SIG-M5 treated with dmso at 0.1 percent for 504 hours (cell line): ENCODE data around the gene UCP1.
"Not testable (repeated sequence)": the region's sequence is repeated elsewhere in the genome, so short reads cannot be mapped to it uniquely, and the experiment has no call there.

Experiments used
- DNase-seq: peaks from one replicate; lab custom pipeline; 2025; ENCODE audit not compliant: unreplicated experiment; lab: John Stamatoyannopoulos, UW

Gene UCP1

GRCh38 chr4:140533951-140534480 lies 34.7 kb downstream of the UCP1 start:
- no peak for DNase-seq

GRCh38 chr4:140529434-140529833 lies 39.3 kb downstream of the UCP1 start:
- no peak for DNase-seq

GRCh38 chr4:140523857-140524742 lies 44.7 kb downstream of the UCP1 start, which contains the start of gene ELMOD2:
Gene ELMOD2 (plus strand): TSS chr4:140524168. CDS start chr4:140525429, 1,261 bp downstream.
- DNase-seq: peak; percentile 97

GRCh38 chr4:140523370-140523856 lies 45.3 kb downstream of the UCP1 start:
- no peak for DNase-seq

GRCh38 chr4:140515423-140515822 lies 53.3 kb downstream of the UCP1 start:
- DNase-seq: no peak

- DNase-seq: not testable (repeated sequence)
These were observed 55.0 kb downstream of the UCP1 start for GRCh38 chr4:140513765-140514164.
